DOHH2 (cell line): Measurements from ENCODE around the gene PCDHGA3.
"Not testable (repeated sequence)": the region's sequence is repeated elsewhere in the genome, so short reads cannot be mapped to it uniquely, and the experiment has no call there.

Experiments used
- H3F3A ChIP-seq: fragments of 200-600 bp; sonication (generic), shearing (Covaris generic); 2 replicates; pipeline ENCODE4 v1.6.0; 2016; ENCODE audit warnings: antibody characterized with exemption, mild to moderate bottlenecking; ENCODE audit not compliant: control insufficient read depth, insufficient read depth
- H3K27ac ChIP-seq: fragments of 200-600 bp; sonication (generic); 2 replicates; pipeline ENCODE4 v1.5.1; 2014; ENCODE audit warnings: low read depth, mild to moderate bottlenecking, low read length, moderate library complexity
- H3K27me3 ChIP-seq: fragments of 200-600 bp; sonication (generic); 2 replicates; pipeline ENCODE4 v1.6.1; 2014; ENCODE audit warnings: mild to moderate bottlenecking, low read length, mixed read lengths; ENCODE audit not compliant: control insufficient read depth
- H3K36me3 ChIP-seq: fragments of 200-600 bp; sonication (generic); 2 replicates; pipeline ENCODE4 v1.6.1; 2014; ENCODE audit warnings: mild to moderate bottlenecking, low read length, moderate library complexity, mixed read lengths; ENCODE audit not compliant: control insufficient read depth
- H3K4me1 ChIP-seq: fragments of 200-600 bp; sonication (generic); 2 replicates; pipeline ENCODE4 v1.6.1; 2014; ENCODE audit warnings: mild to moderate bottlenecking, low read length, mixed read lengths; ENCODE audit not compliant: control insufficient read depth
- H3K4me2 ChIP-seq: fragments of 200-600 bp; sonication (generic); 2 replicates; pipeline ENCODE4 v1.6.0; 2014; ENCODE audit warnings: mild to moderate bottlenecking, low read length, moderate library complexity
- H3K4me3 ChIP-seq: fragments of 200-600 bp; sonication (generic); 2 replicates; pipeline ENCODE4 v1.5.1; 2014; ENCODE audit warnings: mild to moderate bottlenecking, low read length, mixed read lengths
- H3K79me2 ChIP-seq: fragments of 200-600 bp; sonication (generic); 2 replicates; pipeline ENCODE4 v1.6.1; 2014; ENCODE audit warnings: mild to moderate bottlenecking, low read length, mixed read lengths; ENCODE audit not compliant: control insufficient read depth
- H3K9me2 ChIP-seq: fragments of 200-600 bp; sonication (generic); replicated peaks from 2 replicates; pipeline ENCODE4 v1.6.1; 2014; ENCODE audit warnings: mild to moderate bottlenecking, low read length, mixed read lengths; ENCODE audit not compliant: control insufficient read depth
- H3K9me3 ChIP-seq: fragments of 200-600 bp; sonication (generic); 2 replicates; pipeline ENCODE4 v1.6.1; 2014; ENCODE audit warnings: antibody characterized with exemption, low read length, mixed read lengths; ENCODE audit not compliant: control insufficient read depth, insufficient read depth
- H4K20me1 ChIP-seq: fragments of 200-600 bp; sonication (generic); 2 replicates; pipeline ENCODE4 v1.6.0; 2014; ENCODE audit warnings: low read depth, mild to moderate bottlenecking, antibody characterized with exemption, low read length, moderate library complexity; ENCODE audit not compliant: control insufficient read depth, insufficient read depth
- CTCF ChIP-seq: fragments of 200-600 bp; sonication (generic); IDR thresholded peaks from one replicate; pipeline ENCODE4 v1.5.1; 2014; ENCODE audit warnings: antibody characterized with exemption, mild to moderate bottlenecking, low read depth, low read length; ENCODE audit not compliant: poor library complexity, severe bottlenecking
- EZH2phosphoT487 ChIP-seq: fragments of 200-600 bp; sonication (generic); IDR thresholded peaks from 2 replicates; pipeline ENCODE4 v1.6.1; 2017; ENCODE audit warnings: borderline replicate concordance, mild to moderate bottlenecking, antibody characterized with exemption, low read length, moderate library complexity, mixed read lengths

PCDHGA3 gene

GRCh38 chr5:141374627-141375026 is 31.0 kb downstream of the PCDHGA3 start:
- Histone ChIP-seq H3K9me3 (peaks cover 60% of the 10 kb centered on the region), H3K27me3 (no peaks in the 10 kb centered on the region), H3K36me3 (peaks cover 64% of the 10 kb centered on the region)

GRCh38 chr5:141375444-141376155 is 32.0 kb downstream of the PCDHGA3 start:
- H3F3A ChIP-seq, result not testable (repeated sequence)
- Histone ChIP-seq H3K36me3 (peaks cover 59% of the 10 kb centered on the region), H3K9me3 (peaks cover 56% of the 10 kb centered on the region)

More at GRCh38 chr5:141374627-141375026, 31.0 kb downstream of the PCDHGA3 start:
- Histone ChIP-seq H3K27ac (no peak overlapping the region), H3K79me2 (peaks cover 31% of the 10 kb centered on the region), H3K4me1 (peaks cover 9% of the 10 kb centered on the region), H3K4me2 (no peak overlapping the region), H4K20me1 (no peaks in the 10 kb centered on the region), H3K4me3 (no peak overlapping the region), H3F3A (no peaks in the 10 kb centered on the region), H3K9me2 (no peaks in the 10 kb centered on the region)
- no peak for TF ChIP-seq CTCF
- no peak for TF ChIP-seq EZH2phosphoT487

DNA sequence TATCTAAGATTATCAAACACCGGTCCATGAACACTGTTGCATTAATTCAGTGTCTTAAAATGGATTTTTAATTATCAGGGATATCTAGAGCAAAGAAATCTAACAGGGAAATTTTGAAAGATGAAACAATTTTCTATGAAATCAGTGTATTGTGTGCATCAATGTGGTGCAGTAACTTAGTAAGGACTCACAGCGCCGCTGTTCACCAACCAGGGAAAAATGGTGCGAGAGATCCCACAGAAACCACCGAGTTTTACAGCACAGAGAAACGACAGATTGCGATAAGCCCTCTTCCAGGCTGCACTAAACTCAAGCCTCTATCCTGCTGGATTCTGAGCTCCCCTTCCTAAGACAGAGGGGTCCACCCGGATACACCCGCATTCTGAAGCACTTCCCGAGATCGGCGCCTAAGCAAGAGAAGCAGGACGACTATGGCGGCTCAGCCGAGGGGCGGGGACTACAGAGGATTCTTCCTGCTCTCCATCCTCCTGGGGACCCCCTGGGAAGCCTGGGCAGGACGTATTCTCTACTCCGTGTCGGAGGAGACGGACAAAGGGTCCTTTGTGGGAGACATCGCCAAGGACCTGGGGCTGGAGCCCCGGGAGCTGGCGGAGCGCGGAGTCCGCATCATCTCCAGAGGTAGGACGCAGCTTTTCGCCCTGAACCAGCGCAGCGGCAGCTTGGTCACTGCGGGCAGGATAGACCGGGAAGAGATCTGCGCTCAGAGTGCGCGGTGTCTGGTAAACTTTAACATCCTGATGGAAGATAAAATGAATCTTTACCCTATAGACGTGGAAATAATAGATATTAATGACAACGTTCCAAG is 39.1 kb downstream of the PCDHGA3 start, which contains the start of gene PCDHGA7:
Gene PCDHGA7 (plus strand): TSS at position 274 of the 826 bp plus-strand sequence. CDS start 158 bp downstream, at position 432.
- peaks cover 25% of the 10 kb centered on the region for H3K36me3 ChIP-seq
- no peaks in the 10 kb centered on the region for H3K9me2 ChIP-seq
- H3K79me2 ChIP-seq, result no peaks in the 10 kb centered on the region; the same call in 1 of the 2 replicates
- no peaks in the 10 kb centered on the region for H4K20me1 ChIP-seq
- no peak within 1 kb of the TSS for H3K4me2 ChIP-seq
- no peak within 1 kb of the TSS for H3K4me3 ChIP-seq
- no peaks in the 10 kb centered on the region for H3F3A ChIP-seq
- peaks cover 26% of the 10 kb centered on the region; the same call in 1 of the 2 replicates for H3K9me3 ChIP-seq
- no peaks in the 10 kb centered on the region for H3K27me3 ChIP-seq
- no peak within 1 kb of the TSS for H3K27ac ChIP-seq
- no peaks in the 10 kb centered on the region for H3K4me1 ChIP-seq
- no peak for TF ChIP-seq EZH2phosphoT487
- no peak for TF ChIP-seq CTCF

More at GRCh38 chr5:141375444-141376155, 32.0 kb downstream of the PCDHGA3 start:
- not testable (repeated sequence) for H3K4me3 ChIP-seq, H4K20me1 ChIP-seq, H3K27ac ChIP-seq, H3K4me2 ChIP-seq, H3K9me2 ChIP-seq, H3K27me3 ChIP-seq, H3K4me1 ChIP-seq
- H3K79me2 ChIP-seq, result peaks cover 25% of the 10 kb centered on the region
